Measurements from ENCODE around the gene CLMP. TPM values are rescaled to one million over a fixed set of nuclear protein-coding genes. Genes with fewer than 3 reads are reported as not detected.

The CLMP gene
- total and polyA plus RNA-seq, 9 of the 15 experiments (the other 6 are each of a cell fraction or from before 2014, with no cell fraction given), result 0.02 to 0.15 (median 0.03) TPM; not detected in 6

DNA sequence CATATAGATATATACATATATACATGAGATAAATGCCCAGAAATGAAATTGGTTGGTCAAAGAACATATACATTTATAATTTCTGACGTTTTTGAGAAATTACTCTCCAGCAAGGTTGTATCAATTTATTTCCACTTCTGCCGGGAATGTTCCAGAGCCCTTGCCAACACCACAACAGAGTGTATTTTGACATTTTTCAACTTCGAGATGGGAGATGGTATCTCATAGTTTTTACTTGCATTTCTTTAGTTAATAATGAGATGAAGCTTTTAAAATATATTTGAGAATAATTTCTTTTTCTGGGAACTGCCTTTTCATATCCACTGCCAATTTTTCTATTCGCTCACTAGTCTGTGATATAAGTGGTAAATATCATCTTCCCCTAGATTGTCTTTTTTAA is 19.3 kb upstream of the CLMP start:
- in situ Hi-C loops (cut with MboI) (no loop called here), intact Hi-C loops (cut with micrococcal nuclease) (no loop called here)
- Histone ChIP-seq H3K4me3 (no peak overlapping the region), H3K27ac (ENCODE audit: extremely low read depth, low read depth, low read length) (no peak overlapping the region), H3K9ac (ENCODE audit: insufficient read depth in 1 of 2, low read depth in 2 of 2, low read length in 2 of 2) (no peak overlapping the region), H3K4me2 (ENCODE audit: insufficient read depth, low read length) (no peak overlapping the region), H3K9me3 (replicated peaks; ENCODE audit: control insufficient read depth, insufficient read depth, low read depth, low read length) (no peaks in the 10 kb centered on the region), H3K4me1 (replicated peaks in 1 of 2; ENCODE audit: control insufficient read depth in 2 of 2, insufficient read depth in 2 of 2, low read length in 2 of 2) (no peaks in the 10 kb centered on the region), H3K79me2 (ENCODE audit: control insufficient read depth, insufficient read depth, low read length) (no peaks in the 10 kb centered on the region), H3K9me1 (ENCODE audit: control insufficient read depth, insufficient read depth, low read length) (no peaks in the 10 kb centered on the region), H2AFZ (ENCODE audit: low read depth, low read length) (no peak overlapping the region), H3K27me3 (ENCODE audit: control insufficient read depth in 2 of 2, insufficient read depth in 2 of 2, low read length in 2 of 2) (peaks cover 10 to 29% of the 10 kb centered on the region in 2 experiments; a peak in 4 of 5 replicates), H3K36me3 (ENCODE audit: control insufficient read depth, insufficient read depth, low read length) (no peaks in the 10 kb centered on the region), H4K20me1 (replicated peaks; ENCODE audit: control insufficient read depth, insufficient read depth, low read length) (no peaks in the 10 kb centered on the region)
- ChIA-PET CTCF (ENCODE audit: low intra/inter-chr PET ratio) (no interaction called here), POLR2A (interaction anchor here (1.2 kb wide), 1 partner anchor 33 kb away, joined by 3 read pairs; no protein-coding TSS in a partner anchor)
- DNase-seq (ENCODE audit: extremely low read depth in 1 of 4, low spot score in 3 of 4) (no peak), ATAC-seq (no peak), FAIRE-seq (no peak)
- BruUV-seq (replicated peaks), result no TSS peak
- WGBS (ENCODE audit: insufficient coverage, low coverage, missing lambda C conversion rate), result 3% methylated on average over 4 of the region's 4 CpGs
- no peak for TF ChIP-seq NCOR1 (IDR thresholded peaks at IDR 0.05)
- no peak for TF ChIP-seq TRIM24 (IDR thresholded peaks at IDR 0.05)
- no peak for TF ChIP-seq PCBP2 (IDR thresholded peaks at IDR 0.05; ENCODE audit: low read depth, low read length, poor library complexity, severe bottlenecking)
- TF ChIP-seq NCOA1 (IDR thresholded peaks at IDR 0.05; ENCODE audit: low read depth), result no peak
- TF ChIP-seq ZNF175 (CRISPR knock-in tag; IDR thresholded peaks at IDR 0.05; ENCODE audit: low read depth), result no peak
- no peak for TF ChIP-seq KLF13 (tag; IDR thresholded peaks at IDR 0.05; ENCODE audit: borderline replicate concordance, low read depth)
- no peak for TF ChIP-seq ZNF224 (CRISPR knock-in tag; IDR thresholded peaks at IDR 0.05)
- TF ChIP-seq, protein P1, sequence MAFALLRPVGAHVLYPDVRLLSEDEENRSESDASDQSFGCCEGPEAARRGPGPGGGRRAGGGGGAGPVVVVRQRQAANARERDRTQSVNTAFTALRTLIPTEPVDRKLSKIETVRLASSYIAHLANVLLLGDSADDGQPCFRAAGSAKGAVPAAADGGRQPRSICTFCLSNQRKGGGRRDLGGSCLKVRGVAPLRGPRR (CRISPR knock-in tag; IDR thresholded peaks at IDR 0.05), result no peak
- TF ChIP-seq, protein P2, sequence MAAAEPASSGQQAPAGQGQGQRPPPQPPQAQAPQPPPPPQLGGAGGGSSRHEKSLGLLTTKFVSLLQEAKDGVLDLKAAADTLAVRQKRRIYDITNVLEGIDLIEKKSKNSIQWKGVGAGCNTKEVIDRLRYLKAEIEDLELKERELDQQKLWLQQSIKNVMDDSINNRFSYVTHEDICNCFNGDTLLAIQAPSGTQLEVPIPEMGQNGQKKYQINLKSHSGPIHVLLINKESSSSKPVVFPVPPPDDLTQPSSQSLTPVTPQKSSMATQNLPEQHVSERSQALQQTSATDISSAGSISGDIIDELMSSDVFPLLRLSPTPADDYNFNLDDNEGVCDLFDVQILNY (CRISPR knock-in tag; IDR thresholded peaks at IDR 0.05), result no peak
- TF ChIP-seq PRMT5 (CRISPR knock-in tag; IDR thresholded peaks at IDR 0.05), result no peak
- TF ChIP-seq RFX1 (IDR thresholded peaks at IDR 0.05), result no peak
- TF ChIP-seq NR2F6 (CRISPR knock-in tag; IDR thresholded peaks at IDR 0.05), result no peak
- no peak for TF ChIP-seq ZNF584 (CRISPR knock-in tag; IDR thresholded peaks at IDR 0.05; ENCODE audit: low read depth)

All from K562 (cell line).